ENCODE measurements around the gene TRMT2A.

- no peak for TF ChIP-seq EZH2 (IDR thresholded peaks at IDR 0.05; ENCODE audit: low read depth, low read length, severe bottlenecking)
- TF ChIP-seq CTCF (IDR thresholded peaks at IDR 0.05; ENCODE audit: control extremely low read depth in 1 of 3, insufficient read depth in 1 of 3, low read depth in 1 of 3, low read length in 3 of 3), result no peak
- TF ChIP-seq EP300 (IDR thresholded peaks at IDR 0.05; ENCODE audit: borderline replicate concordance in 1 of 2, low read depth in 2 of 2, low read length in 2 of 2), result no peak
- TF ChIP-seq HDAC2 (IDR thresholded peaks at IDR 0.05; ENCODE audit: borderline replicate concordance in 1 of 2, low read depth in 2 of 2, low read length in 2 of 2), result no peak
- no peak for TF ChIP-seq ATF3 (IDR thresholded peaks at IDR 0.05; ENCODE audit: insufficient read depth, low read depth, low read length)
- TF ChIP-seq RXRA (IDR thresholded peaks at IDR 0.05; ENCODE audit: insufficient read depth, low read depth, low read length), result no peak
- TF ChIP-seq BRCA1 (IDR thresholded peaks at IDR 0.05; ENCODE audit: low read depth, low read length), result no peak
- no peak for TF ChIP-seq POLR2A (IDR thresholded peaks at IDR 0.05; ENCODE audit: control extremely low read depth in 1 of 2, low read depth in 2 of 2, low read length in 2 of 2)
- no peak for TF ChIP-seq SIN3A (conservative IDR thresholded peaks at IDR 0.05 in 1 of 2, IDR thresholded peaks at IDR 0.05 in 1 of 2; ENCODE audit: low read depth in 1 of 2, low read length in 2 of 2)
Measured at GRCh38 chr22:20145206-20145831, 28.3 kb upstream of the TRMT2A start.
